GM18511 (cell line): ENCODE data around the gene SIGLEC1.

Experiments
- ATAC-seq: cut with Tn5 transposase; IDR thresholded peaks from one replicate; pipeline ENCODE4 v1.9.1; 2021; ENCODE audit warnings: mild to moderate bottlenecking, moderate library complexity; ENCODE audit not compliant: unreplicated experiment

The SIGLEC1 gene

GRCh38 chr20:3744806-3745685 lies 32.6 kb upstream of the SIGLEC1 start:
- no peak for ATAC-seq

- ATAC-seq, result no peak
Measured at GRCh38 chr20:3744037-3744436, 31.6 kb upstream of the SIGLEC1 start.

GRCh38 chr20:3743251-3743650 lies 30.9 kb upstream of the SIGLEC1 start:
- no peak for ATAC-seq

GRCh38 chr20:3741836-3742458 lies 29.5 kb upstream of the SIGLEC1 start:
- ATAC-seq, result no peak

- ATAC-seq, result no peak
Measured at GRCh38 chr20:3740615-3741301, 28.4 kb upstream of the SIGLEC1 start.

- no peak for ATAC-seq
Measured at GRCh38 chr20:3739926-3740451, 27.6 kb upstream of the SIGLEC1 start.

GRCh38 chr20:3739054-3739925 lies 26.9 kb upstream of the SIGLEC1 start:
- ATAC-seq, result no peak

GRCh38 chr20:3738111-3739053 lies 26.0 kb upstream of the SIGLEC1 start:
- ATAC-seq, result no peak

GRCh38 chr20:3735768-3736167 lies 23.4 kb upstream of the SIGLEC1 start:
- ATAC-seq, result no peak

GRCh38 chr20:3734111-3734843 lies 21.9 kb upstream of the SIGLEC1 start:
- ATAC-seq, result no peak

- ATAC-seq, result no peak
Measured at GRCh38 chr20:3733119-3733995, 21.0 kb upstream of the SIGLEC1 start.

GRCh38 chr20:3732327-3733118 lies 20.1 kb upstream of the SIGLEC1 start, which contains the start of gene HSPA12B:
Gene HSPA12B, plus strand, starts transcription at chr20:3732685. Its CDS starts 5,990 bp downstream, at chr20:3738675.
- no peak for ATAC-seq

GRCh38 chr20:3731944-3732326 lies 19.5 kb upstream of the SIGLEC1 start:
- ATAC-seq, result no peak

GRCh38 chr20:3730803-3731672 lies 18.6 kb upstream of the SIGLEC1 start:
- ATAC-seq, result no peak

GRCh38 chr20:3729811-3730540 lies 17.6 kb upstream of the SIGLEC1 start:
- ATAC-seq, result no peak
